GM13977 (cell line): Measurements from ENCODE around the gene TAS1R1.

Experiments
- DNase-seq: peaks from one replicate; pipeline ENCODE4 v3.0.0; 2012; ENCODE audit warnings: low spot score
- in situ Hi-C: fragments of 300-500 bp; cut with MboI; formaldehyde crosslinking; loops from one replicate; pipeline ENCODE4 v1.12.0; 2022; ENCODE audit warnings: low sequenced_read_pairs, low pct_unique_long_range_greater_than_20kb, mixed read lengths, inconsistent platforms; ENCODE audit not compliant: unreplicated experiment
- TF ChIP-seq, protein P1 (sequence below): IDR thresholded peaks from 2 replicates; pipeline ENCODE4 v1.5.1; 2012; ENCODE audit warnings: mild to moderate bottlenecking, control low read depth; ENCODE audit not compliant: insufficient read depth; ENCODE audit errors: extremely low read depth, missing control alignments

Gene TAS1R1

DNA sequence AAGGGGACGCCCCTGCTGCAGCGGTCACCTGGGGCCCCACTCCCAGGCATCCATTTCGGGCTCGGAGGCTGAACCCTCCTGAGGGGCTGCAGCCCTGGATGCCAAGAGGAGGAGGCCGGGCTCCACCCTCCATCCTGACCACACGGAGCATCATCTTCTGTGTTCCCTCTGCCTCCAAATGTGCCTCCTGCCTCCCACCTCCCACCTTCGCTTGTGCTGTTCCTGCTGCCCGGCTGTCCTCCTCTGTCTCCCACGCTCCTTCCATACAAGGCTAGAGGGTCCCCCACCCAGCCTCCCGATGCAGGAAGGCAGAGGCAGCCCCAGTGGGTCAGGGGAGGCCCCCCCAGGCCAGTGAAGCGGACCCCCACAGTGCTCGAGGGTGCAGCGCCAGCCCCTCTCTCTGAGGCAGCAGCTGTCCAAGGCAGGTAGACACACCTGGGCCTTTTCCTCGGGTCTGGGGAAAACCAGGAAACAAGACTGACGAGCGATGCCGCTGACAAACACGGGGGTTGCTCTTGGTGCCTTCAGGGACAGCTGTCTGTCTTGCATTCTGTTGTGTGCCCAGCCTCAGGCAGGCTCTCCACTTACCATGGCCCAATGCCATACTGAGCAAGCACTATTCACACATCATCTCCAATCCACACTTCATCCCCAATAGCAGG is 46.8 kb upstream of the TAS1R1 start:
- TF ChIP-seq, protein P1, sequence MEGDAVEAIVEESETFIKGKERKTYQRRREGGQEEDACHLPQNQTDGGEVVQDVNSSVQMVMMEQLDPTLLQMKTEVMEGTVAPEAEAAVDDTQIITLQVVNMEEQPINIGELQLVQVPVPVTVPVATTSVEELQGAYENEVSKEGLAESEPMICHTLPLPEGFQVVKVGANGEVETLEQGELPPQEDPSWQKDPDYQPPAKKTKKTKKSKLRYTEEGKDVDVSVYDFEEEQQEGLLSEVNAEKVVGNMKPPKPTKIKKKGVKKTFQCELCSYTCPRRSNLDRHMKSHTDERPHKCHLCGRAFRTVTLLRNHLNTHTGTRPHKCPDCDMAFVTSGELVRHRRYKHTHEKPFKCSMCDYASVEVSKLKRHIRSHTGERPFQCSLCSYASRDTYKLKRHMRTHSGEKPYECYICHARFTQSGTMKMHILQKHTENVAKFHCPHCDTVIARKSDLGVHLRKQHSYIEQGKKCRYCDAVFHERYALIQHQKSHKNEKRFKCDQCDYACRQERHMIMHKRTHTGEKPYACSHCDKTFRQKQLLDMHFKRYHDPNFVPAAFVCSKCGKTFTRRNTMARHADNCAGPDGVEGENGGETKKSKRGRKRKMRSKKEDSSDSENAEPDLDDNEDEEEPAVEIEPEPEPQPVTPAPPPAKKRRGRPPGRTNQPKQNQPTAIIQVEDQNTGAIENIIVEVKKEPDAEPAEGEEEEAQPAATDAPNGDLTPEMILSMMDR, result no peak
- DNase-seq, result no peak
- in situ Hi-C loops, result no loop called here

DNA sequence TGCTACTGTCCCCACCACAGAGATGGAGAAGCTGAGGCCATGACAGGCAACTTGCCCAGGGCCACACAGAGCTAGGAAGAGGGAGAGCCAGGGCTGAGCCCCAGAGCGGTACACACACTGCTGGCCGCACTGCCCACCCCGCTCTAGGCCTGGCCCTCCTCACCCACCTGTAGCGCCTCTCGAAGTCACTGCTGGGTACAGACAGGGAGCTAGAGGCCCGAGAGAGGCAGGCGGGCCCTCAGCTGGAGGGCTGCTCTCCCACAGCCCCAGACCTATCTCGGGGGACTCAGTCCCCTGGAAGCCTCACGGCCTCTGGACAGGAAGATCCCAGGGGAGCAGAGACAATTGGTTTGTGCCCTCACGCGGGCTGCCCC is 46.3 kb upstream of the TAS1R1 start:
- DNase-seq, result no peak
- TF ChIP-seq, protein P1, result no peak
- in situ Hi-C loops, result no loop called here

DNA sequence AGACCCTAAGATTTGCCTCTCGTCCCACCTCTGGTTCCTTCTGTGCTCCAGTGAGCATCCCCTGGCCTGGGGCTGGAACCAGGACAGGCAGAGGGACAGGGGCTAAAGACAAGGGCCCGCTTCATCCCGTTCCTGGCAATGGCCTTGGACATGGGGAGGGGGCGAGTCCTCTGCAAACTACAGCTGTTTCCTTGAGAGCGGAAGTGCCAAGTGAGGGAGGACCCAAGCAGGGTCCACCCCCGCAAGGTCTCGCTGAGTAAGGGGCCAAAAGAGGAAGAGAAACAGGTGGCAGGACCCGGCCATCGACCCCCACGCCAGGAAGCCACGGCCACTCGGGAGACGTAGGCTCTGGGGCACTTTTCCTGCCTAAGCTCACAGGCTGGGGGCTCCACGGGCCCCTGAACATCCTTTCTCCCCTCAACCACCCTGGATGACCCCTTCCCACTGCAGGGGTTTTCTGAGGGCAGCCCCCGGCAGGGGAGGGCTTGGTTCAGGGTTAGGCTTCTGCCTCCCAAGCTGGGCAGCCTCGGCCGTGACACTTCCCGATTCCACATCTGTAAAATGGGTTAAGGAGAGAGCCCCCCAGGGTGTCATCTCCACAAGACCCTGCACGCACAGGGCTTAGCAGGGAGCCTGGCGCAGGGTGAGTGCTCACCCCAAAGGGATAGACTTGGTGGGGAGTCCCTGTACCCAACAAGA is 45.7 kb upstream of the TAS1R1 start:
- no peak for DNase-seq
- in situ Hi-C loops, result no loop called here
- TF ChIP-seq, protein P1, result no peak

DNA sequence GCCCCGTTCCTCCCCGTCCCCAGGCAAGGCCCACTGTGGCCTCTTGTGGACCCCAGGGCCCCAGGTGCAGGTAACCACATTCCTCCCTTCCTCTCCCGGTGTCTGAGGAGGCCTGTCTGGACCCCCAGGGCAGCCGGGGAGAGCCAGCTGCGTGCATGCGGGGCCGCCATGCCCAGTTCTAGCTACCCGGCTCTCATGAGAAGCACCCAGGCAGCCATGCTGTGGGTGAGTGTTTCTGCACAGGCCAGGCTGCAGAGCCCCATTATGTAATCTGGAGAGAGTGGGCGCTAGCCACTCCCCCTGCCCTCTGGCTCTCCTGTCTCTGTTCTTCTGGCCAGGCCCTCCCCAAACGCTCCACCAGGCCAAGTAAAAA is 45.2 kb upstream of the TAS1R1 start:
- TF ChIP-seq, protein P1, result no peak
- in situ Hi-C loops, result no loop called here
- DNase-seq, result no peak

DNA sequence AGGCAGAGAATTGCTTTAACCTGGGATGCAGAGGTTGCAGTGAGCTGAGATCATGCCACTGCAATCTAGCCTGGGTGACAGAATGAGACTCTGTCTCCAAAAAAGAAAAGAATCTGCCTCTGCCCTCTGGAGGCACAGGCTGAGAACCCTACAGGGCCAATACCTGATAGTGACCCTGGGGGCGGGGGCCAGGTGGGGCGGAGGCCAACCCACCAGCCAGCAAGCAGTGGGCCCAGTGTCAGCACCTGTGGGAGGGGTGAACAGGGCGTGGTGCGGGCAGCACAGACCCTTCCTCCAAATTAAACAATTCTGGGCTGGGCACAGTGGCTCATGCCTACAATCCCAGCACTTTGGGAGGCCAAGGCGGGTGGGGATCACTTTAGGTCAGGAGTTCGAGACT is 44.6 kb upstream of the TAS1R1 start:
- TF ChIP-seq, protein P1, result no peak
- no peak for DNase-seq
- in situ Hi-C loops, result no loop called here

DNA sequence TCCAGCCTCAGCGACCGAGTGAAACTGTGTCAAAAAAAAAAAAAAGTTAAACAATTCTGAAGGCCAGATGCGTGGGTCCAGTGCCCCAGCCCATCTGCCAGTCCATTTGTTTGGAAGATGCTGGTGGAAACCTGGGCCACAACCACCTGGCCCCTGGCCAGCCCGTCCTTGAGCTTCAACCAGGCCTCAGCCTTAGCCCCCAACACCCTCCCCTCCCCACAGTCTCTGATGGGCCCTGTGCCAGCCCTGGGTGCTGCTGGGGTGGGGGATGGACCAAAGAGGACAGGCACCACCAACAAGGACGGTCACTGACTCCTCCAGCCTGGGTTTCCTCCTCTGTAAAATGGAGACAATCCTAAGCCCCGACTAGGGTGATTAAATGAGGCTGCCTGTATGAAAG is 44.1 kb upstream of the TAS1R1 start:
- TF ChIP-seq, protein P1, result no peak
- no peak for DNase-seq
- in situ Hi-C loops, result no loop called here
